C4-2B (cell line): ENCODE data around the gene KHDC1.

Experiments used
- ZFX ChIP-seq: fragments of 450-650 bp; IDR thresholded peaks from 2 replicates; pipeline ENCODE4 v1.6.1; 2017
- TF ChIP-seq, protein P1 (sequence below): fragments of 450-650 bp; conservative IDR thresholded peaks from 2 replicates; pipeline ENCODE4 v1.5.1; 2017; ENCODE audit warnings: mild to moderate bottlenecking

DNA sequence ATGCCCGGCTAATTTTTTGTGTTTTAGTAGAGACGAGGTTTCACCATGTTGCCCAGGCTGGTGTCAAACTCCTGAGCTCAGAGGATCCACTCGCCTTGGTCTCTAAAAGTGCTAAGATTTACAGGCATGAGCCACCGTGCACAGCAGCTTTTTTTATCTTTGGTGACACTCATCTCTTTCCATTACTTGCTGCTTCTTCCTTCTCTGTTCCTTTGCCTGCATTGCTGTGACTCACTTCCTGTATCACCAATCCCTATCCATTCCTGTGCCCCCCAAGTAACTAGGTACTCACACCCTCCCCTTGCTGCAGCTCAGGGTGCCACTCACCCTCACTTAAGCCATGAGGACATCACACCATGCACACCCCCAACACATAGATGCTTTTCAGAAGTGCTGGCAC is 62.3 kb downstream of the KHDC1 start:
- TF ChIP-seq, protein P1, sequence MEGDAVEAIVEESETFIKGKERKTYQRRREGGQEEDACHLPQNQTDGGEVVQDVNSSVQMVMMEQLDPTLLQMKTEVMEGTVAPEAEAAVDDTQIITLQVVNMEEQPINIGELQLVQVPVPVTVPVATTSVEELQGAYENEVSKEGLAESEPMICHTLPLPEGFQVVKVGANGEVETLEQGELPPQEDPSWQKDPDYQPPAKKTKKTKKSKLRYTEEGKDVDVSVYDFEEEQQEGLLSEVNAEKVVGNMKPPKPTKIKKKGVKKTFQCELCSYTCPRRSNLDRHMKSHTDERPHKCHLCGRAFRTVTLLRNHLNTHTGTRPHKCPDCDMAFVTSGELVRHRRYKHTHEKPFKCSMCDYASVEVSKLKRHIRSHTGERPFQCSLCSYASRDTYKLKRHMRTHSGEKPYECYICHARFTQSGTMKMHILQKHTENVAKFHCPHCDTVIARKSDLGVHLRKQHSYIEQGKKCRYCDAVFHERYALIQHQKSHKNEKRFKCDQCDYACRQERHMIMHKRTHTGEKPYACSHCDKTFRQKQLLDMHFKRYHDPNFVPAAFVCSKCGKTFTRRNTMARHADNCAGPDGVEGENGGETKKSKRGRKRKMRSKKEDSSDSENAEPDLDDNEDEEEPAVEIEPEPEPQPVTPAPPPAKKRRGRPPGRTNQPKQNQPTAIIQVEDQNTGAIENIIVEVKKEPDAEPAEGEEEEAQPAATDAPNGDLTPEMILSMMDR, result no peak
- TF ChIP-seq ZFX, result no peak
